Keratinocyte (primary cell): ENCODE data around the gene ZNF77. TPM values are rescaled to one million over a fixed set of nuclear protein-coding genes. Genes with fewer than 3 reads are reported as not detected.
A peak's percentile ranks its signal among the peaks of the same experiment; 100 is the strongest.

Experiments
- DNase-seq: peaks from one replicate; pipeline ENCODE4 v3.0.0-alpha.2; 2011; ENCODE audit warnings: low read depth, missing footprints, low spot score
- FAIRE-seq: peaks from 2 replicates; lab custom pipeline; 2011; peaks lifted over from hg19 to GRCh38; lab: Jason Lieb, UNC
- H2AFZ ChIP-seq: 2 replicates; pipeline ENCODE4 v1.6.0; 2012; ENCODE audit warnings: low read length, control low read depth, inconsistent platforms; ENCODE audit not compliant: control insufficient read depth
- H3K27ac ChIP-seq: 2 replicates; pipeline ENCODE4 v1.5.1; 2011; ENCODE audit warnings: low read length; ENCODE audit not compliant: control insufficient read depth, insufficient read depth
- H3K27me3 ChIP-seq: 3 replicates; pipeline ENCODE4 v1.6.0; 2011; ENCODE audit warnings: low read length; ENCODE audit not compliant: control insufficient read depth, insufficient read depth; ENCODE audit errors: extremely low read depth
- H3K36me3 ChIP-seq, 2 experiments: 2 replicates in 1 of 2; 3 replicates in 1 of 2; pipeline ENCODE4 v1.5.1; 2011; ENCODE audit warnings: low read length in 2 of 2, mild to moderate bottlenecking in 1 of 2; ENCODE audit not compliant: control insufficient read depth in 2 of 2, insufficient read depth in 2 of 2; ENCODE audit errors: extremely low read depth in 1 of 2
- H3K4me1 ChIP-seq: 3 replicates; pipeline ENCODE4 v1.5.1; 2011; ENCODE audit warnings: low read length; ENCODE audit not compliant: control insufficient read depth, insufficient read depth; ENCODE audit errors: extremely low read depth
- H3K4me2 ChIP-seq: 3 replicates; pipeline ENCODE4 v1.6.0; 2011; ENCODE audit warnings: low read depth, low read length; ENCODE audit not compliant: control insufficient read depth, insufficient read depth; ENCODE audit errors: extremely low read depth
- H3K4me3 ChIP-seq, 3 experiments: fragments of 200-600 bp in 1 of 3; sonication (generic) in 1 of 3; 2 replicates in 2 of 3; 3 replicates in 1 of 3; pipeline ENCODE4 v1.5.1; 2011 to 2016; ENCODE audit warnings: low read length in 3 of 3, mild to moderate bottlenecking in 3 of 3, control low read depth in 2 of 3, inconsistent platforms in 1 of 3, low read depth in 1 of 3, mixed read lengths in 1 of 3, mixed run types in 1 of 3, moderate library complexity in 1 of 3; ENCODE audit not compliant: control insufficient read depth in 2 of 3, insufficient read depth in 2 of 3; ENCODE audit errors: extremely low read depth in 1 of 3
- H3K79me2 ChIP-seq: 2 replicates; pipeline ENCODE4 v1.6.0; 2012; ENCODE audit warnings: low read length; ENCODE audit not compliant: control insufficient read depth, insufficient read depth
- H3K9ac ChIP-seq: 3 replicates; pipeline ENCODE4 v1.6.0; 2011; ENCODE audit warnings: low read length; ENCODE audit not compliant: control insufficient read depth, insufficient read depth; ENCODE audit errors: extremely low read depth
- H3K9me1 ChIP-seq: 3 replicates; pipeline ENCODE4 v1.6.0; 2011; ENCODE audit warnings: low read length; ENCODE audit not compliant: control insufficient read depth, insufficient read depth; ENCODE audit errors: extremely low read depth
- H3K9me3 ChIP-seq: 2 replicates; pipeline ENCODE4 v1.5.1; 2012; ENCODE audit warnings: low read depth, low read length; ENCODE audit not compliant: control insufficient read depth
- H4K20me1 ChIP-seq: 3 replicates; pipeline ENCODE4 v1.6.0; 2011; ENCODE audit warnings: low read length; ENCODE audit not compliant: control insufficient read depth, insufficient read depth; ENCODE audit errors: extremely low read depth
- EZH2 ChIP-seq: IDR thresholded peaks from one replicate; pipeline ENCODE4 v1.6.1; 2012; ENCODE audit warnings: inconsistent platforms, mild to moderate bottlenecking, low read length, moderate library complexity
- dilution Hi-C: fragments of 300-500 bp; cut with MboI; formaldehyde crosslinking; loops from one replicate; pipeline ENCODE4 v1.7.0; 2020; ENCODE audit warnings: low sequenced_read_pairs; ENCODE audit not compliant: extremely low pct_ligation_motif_present
- polyA plus RNA-seq, 5 experiments: library from polyadenylated mRNA; depleted of rRNA in 3 of 5; stranded (reverse) in 3 of 5; stranded (forward) in 1 of 5; unstranded in 1 of 5; fragments of >200 nt; gene quantifications; 1 replicate in 1 of 5; 2 replicates in 3 of 5; 3 replicates in 1 of 5; pipeline versions ENCODE4 v1.2.1 to v1.2.3, GENCODE V29; 2011 to 2012; ENCODE audit warnings: missing spikeins in 2 of 5, low read depth in 1 of 5, low replicate concordance in 1 of 5
- TF ChIP-seq, protein P1 (sequence below), 3 experiments: IDR thresholded peaks in 1 of 3; conservative IDR thresholded peaks in 1 of 3; optimal IDR thresholded peaks in 1 of 3; 2 replicates in 2 of 3; 3 replicates in 1 of 3; pipeline versions ENCODE3 to v1.5.1; 2011; ENCODE audit warnings: low read length in 3 of 3, mild to moderate bottlenecking in 3 of 3, moderate library complexity in 2 of 3, control low read depth in 1 of 3, inconsistent platforms in 1 of 3; ENCODE audit not compliant: insufficient read depth in 2 of 3; ENCODE audit errors: extremely low read depth in 1 of 3

Gene ZNF77
- polyA plus RNA-seq, 1 donor (not counting 4 experiments of a cell fraction or from before 2014, with no cell fraction given): 6.0 TPM

GRCh38 chr19:2960120-2960519 lies 15.3 kb upstream of the ZNF77 start:
- H3K27ac ChIP-seq: no peak overlapping the region
- peak overlapping the region; percentile 63 for H2AFZ ChIP-seq
- H3K36me3 ChIP-seq: no peaks in the 10 kb centered on the region
- FAIRE-seq (no peak), DNase-seq (no peak)
- no peaks in the 10 kb centered on the region for H3K9me1 ChIP-seq
- no peaks in the 10 kb centered on the region for H3K79me2 ChIP-seq
- no peaks in the 10 kb centered on the region for H4K20me1 ChIP-seq
- peaks cover 2% of the 10 kb centered on the region for H3K4me1 ChIP-seq
- no peak overlapping the region for H3K9ac ChIP-seq
- H3K9me3 ChIP-seq: no peaks in the 10 kb centered on the region
- no peaks in the 10 kb centered on the region for H3K27me3 ChIP-seq
- peak overlapping the region; percentile 37 for H3K4me2 ChIP-seq
- dilution Hi-C loops: no loop called here
- no peak overlapping the region for H3K4me3 ChIP-seq
- TF ChIP-seq, protein P1, sequence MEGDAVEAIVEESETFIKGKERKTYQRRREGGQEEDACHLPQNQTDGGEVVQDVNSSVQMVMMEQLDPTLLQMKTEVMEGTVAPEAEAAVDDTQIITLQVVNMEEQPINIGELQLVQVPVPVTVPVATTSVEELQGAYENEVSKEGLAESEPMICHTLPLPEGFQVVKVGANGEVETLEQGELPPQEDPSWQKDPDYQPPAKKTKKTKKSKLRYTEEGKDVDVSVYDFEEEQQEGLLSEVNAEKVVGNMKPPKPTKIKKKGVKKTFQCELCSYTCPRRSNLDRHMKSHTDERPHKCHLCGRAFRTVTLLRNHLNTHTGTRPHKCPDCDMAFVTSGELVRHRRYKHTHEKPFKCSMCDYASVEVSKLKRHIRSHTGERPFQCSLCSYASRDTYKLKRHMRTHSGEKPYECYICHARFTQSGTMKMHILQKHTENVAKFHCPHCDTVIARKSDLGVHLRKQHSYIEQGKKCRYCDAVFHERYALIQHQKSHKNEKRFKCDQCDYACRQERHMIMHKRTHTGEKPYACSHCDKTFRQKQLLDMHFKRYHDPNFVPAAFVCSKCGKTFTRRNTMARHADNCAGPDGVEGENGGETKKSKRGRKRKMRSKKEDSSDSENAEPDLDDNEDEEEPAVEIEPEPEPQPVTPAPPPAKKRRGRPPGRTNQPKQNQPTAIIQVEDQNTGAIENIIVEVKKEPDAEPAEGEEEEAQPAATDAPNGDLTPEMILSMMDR (optimal IDR thresholded peaks at IDR 0.05 in 1 of 3, IDR thresholded peaks at IDR 0.05 in 1 of 3, conservative IDR thresholded peaks at IDR 0.05 in 1 of 3; ENCODE audit: extremely low read depth in 1 of 3, insufficient read depth in 2 of 3, low read length in 3 of 3): no peak
- no peak for TF ChIP-seq EZH2

DNA sequence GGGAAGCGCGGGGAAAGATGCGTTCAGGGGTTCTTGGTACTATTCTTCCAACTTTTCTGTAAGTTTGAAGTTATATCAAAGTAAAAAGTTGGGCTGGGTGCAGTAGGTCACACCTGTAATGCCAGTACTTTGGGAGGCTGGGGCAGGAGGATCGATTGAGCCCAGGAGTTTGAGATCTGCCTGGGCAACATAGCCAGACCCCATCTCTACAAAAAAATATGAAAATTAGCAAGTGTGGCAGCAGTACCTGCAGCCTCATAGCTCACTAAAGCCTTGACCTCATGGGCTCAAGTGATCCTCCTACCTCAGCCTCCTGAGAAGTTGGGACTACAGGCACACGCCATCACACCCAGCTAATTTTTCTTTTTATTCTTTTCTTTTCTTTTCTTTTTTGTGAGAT lies 12.4 kb upstream of the ZNF77 start:
- peaks cover 17% of the 10 kb centered on the region for H3K4me1 ChIP-seq
- FAIRE-seq (no peak), DNase-seq (no peak)
- no peaks in the 10 kb centered on the region for H3K27me3 ChIP-seq
- no peak overlapping the region for H3K4me3 ChIP-seq
- H4K20me1 ChIP-seq: no peaks in the 10 kb centered on the region
- dilution Hi-C loops: no loop called here
- TF ChIP-seq, protein P1 (optimal IDR thresholded peaks at IDR 0.05 in 1 of 3, IDR thresholded peaks at IDR 0.05 in 1 of 3, conservative IDR thresholded peaks at IDR 0.05 in 1 of 3; ENCODE audit: extremely low read depth in 1 of 3, insufficient read depth in 2 of 3, low read length in 3 of 3): no peak
- no peak for TF ChIP-seq EZH2
- H3K36me3 ChIP-seq: no peaks in the 10 kb centered on the region
- no peaks in the 10 kb centered on the region for H3K9me3 ChIP-seq
- H3K79me2 ChIP-seq: no peaks in the 10 kb centered on the region
- H3K27ac ChIP-seq: no peak overlapping the region
- H3K4me2 ChIP-seq: no peak overlapping the region
- no peaks in the 10 kb centered on the region for H3K9me1 ChIP-seq
- H3K9ac ChIP-seq: no peak overlapping the region
- H2AFZ ChIP-seq: no peak overlapping the region
